Measurements from ENCODE around the gene ARID1B. TPM values are rescaled to one million over a fixed set of nuclear protein-coding genes. Genes with fewer than 3 reads are reported as not detected.

ARID1B gene
- total RNA-seq, 2 donors from 2014 or later = 62.9 to 71.6 TPM

GRCh38 chr6:157094038-157094437, 316.9 kb downstream of the ARID1B start:
- DNase-seq (no peak), ATAC-seq (replicated peaks in 1 of 2) (no peak)
- no peak overlapping the region for H3K4me3 Mint-ChIP-seq
- peaks cover 36% of the 10 kb centered on the region for H3K4me1 Mint-ChIP-seq (ENCODE audit: low read depth)
- H3K36me3 Mint-ChIP-seq (ENCODE audit: insufficient read depth in 2 of 2) = peaks cover 0 to 2% of the 10 kb centered on the region in 2 donors
- H3K27me3 Mint-ChIP-seq (ENCODE audit: low read depth) = no peaks in the 10 kb centered on the region
- no peaks in the 10 kb centered on the region for H3K9me3 Mint-ChIP-seq
- H3K27ac Mint-ChIP-seq = no peak overlapping the region

DNA sequence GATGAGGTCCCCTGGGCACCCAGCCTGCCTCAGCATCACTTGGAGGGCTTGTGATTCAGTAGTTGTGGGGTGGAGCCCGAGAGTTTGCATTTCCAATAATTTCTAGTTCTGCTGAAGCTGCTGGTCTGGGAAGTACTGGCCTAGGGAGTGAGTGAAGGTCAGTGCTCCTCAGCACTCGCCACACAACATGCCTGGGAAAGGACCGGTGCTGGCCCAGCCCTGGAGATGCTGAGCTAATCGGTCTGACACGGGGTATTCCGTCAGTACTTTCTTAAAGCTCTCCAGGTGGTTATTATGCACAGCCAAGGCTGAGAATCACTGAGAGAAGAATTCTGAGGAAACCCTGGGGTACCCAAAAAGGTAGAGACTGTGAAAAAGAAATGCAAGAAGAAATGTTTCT, 317.9 kb downstream of the ARID1B start:
- Mint-ChIP-seq H3K4me3 (no peak overlapping the region), H3K27me3 (ENCODE audit: low read depth) (no peaks in the 10 kb centered on the region), H3K27ac (no peak overlapping the region), H3K4me1 (ENCODE audit: low read depth) (peaks cover 46% of the 10 kb centered on the region), H3K9me3 (no peaks in the 10 kb centered on the region), H3K36me3 (ENCODE audit: insufficient read depth in 2 of 2) (peaks cover 0 to 2% of the 10 kb centered on the region in 2 donors)
- no peak for DNase-seq
- no peak for ATAC-seq (replicated peaks in 1 of 2)

DNA sequence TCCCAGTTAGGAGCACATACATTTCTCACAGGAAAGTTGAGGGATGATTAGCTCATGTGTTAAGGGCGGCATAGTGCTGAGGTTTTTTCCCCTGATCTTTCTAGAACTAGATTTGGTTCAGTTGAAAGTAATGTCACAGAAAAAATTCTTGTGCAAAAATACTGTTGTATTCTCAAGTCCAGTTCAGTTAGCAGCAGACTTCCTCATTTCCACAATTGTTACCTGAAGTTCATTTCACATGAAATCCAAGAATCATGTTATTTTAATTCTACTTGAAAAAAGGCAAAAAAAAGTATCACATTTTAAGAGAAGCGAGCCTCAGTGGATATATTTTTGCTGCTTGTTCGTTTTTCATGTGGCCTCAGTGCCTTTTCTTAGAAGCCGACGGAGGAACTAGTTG, 318.4 kb downstream of the ARID1B start:
- peaks cover 0 to 2% of the 10 kb centered on the region in 2 donors for H3K36me3 Mint-ChIP-seq (ENCODE audit: insufficient read depth in 2 of 2)
- no peak overlapping the region for H3K4me3 Mint-ChIP-seq
- no peak overlapping the region for H3K27ac Mint-ChIP-seq
- no peaks in the 10 kb centered on the region for H3K9me3 Mint-ChIP-seq
- no peak for DNase-seq
- peaks cover 51% of the 10 kb centered on the region for H3K4me1 Mint-ChIP-seq (ENCODE audit: low read depth)
- no peaks in the 10 kb centered on the region for H3K27me3 Mint-ChIP-seq (ENCODE audit: low read depth)
- no peak for ATAC-seq (replicated peaks in 1 of 2)

DNA sequence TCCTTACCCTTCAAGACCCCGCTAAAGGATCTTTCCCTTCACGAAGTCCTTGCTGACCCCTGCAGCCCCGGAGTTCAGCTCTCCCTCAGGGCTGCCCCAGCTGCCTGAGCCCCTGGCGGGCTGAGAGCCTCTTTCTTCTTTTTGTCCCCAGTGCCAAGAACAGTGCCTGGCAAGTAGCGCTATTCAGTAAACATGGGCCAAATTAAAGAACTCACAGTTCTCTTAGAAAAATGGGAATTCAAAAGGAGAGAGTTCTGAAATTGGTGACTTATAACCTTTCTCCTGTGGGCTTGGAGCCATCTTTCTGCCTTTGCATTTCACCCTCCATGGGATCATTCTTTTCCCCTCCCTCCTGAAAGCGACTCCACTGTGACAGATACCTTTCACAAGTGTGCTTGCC, 318.9 kb downstream of the ARID1B start:
- Mint-ChIP-seq H3K27ac (no peak overlapping the region), H3K27me3 (ENCODE audit: low read depth) (no peaks in the 10 kb centered on the region), H3K4me1 (ENCODE audit: low read depth) (peaks cover 57% of the 10 kb centered on the region), H3K4me3 (no peak overlapping the region), H3K36me3 (ENCODE audit: insufficient read depth in 2 of 2) (peaks cover 0 to 2% of the 10 kb centered on the region in 2 donors), H3K9me3 (no peaks in the 10 kb centered on the region)
- no peak for DNase-seq
- no peak for ATAC-seq (replicated peaks in 1 of 2)

GRCh38 chr6:157096522-157096921, 319.3 kb downstream of the ARID1B start:
- H3K36me3 Mint-ChIP-seq (ENCODE audit: insufficient read depth in 2 of 2) = peaks cover 0 to 3% of the 10 kb centered on the region in 2 donors
- no peak for DNase-seq
- peaks cover 61% of the 10 kb centered on the region for H3K4me1 Mint-ChIP-seq (ENCODE audit: low read depth)
- ATAC-seq (replicated peaks in 1 of 2) = no peak
- H3K27ac Mint-ChIP-seq = no peak overlapping the region
- no peaks in the 10 kb centered on the region for H3K27me3 Mint-ChIP-seq (ENCODE audit: low read depth)
- H3K9me3 Mint-ChIP-seq = no peaks in the 10 kb centered on the region
- no peak overlapping the region for H3K4me3 Mint-ChIP-seq

DNA sequence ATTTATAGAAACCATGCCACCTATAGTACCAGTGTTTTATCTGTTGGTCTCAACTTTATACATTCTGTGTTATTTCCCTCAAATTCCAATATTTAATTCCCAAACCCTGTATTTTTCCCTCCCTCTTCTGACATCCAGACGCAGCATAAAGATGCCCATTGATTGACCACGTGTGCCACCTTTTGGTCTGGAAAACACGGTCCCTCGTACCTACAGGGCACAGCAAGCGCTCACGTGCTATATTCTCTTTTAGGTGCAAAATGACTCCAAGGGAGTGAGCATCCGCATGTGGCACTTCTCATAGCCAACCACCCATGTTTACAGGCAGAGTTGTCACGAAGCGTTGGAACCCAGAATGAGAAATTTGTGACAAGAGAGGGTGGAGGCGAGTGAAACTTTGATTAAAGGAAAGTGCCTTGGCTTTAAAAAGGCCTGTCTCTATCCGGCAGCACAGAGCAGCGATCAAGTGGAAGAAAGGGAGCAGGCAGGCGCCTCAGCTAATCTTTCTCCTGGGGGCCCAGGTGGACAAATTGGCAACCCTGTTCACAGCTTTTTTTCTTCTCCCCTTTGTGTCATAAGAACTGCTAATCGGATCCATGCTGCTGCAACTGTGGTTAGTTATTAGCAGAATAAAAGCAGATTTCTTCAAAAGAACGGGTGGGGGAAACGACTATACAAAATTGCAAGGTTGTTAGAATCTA, 320.2 kb downstream of the ARID1B start:
- peaks cover 1 to 4% of the 10 kb centered on the region in 2 donors for H3K36me3 Mint-ChIP-seq (ENCODE audit: insufficient read depth in 2 of 2)
- H3K27ac Mint-ChIP-seq = peak overlapping the region; percentile 20
- no peak overlapping the region for H3K4me3 Mint-ChIP-seq
- no peak for ATAC-seq (replicated peaks in 1 of 2)
- no peaks in the 10 kb centered on the region for H3K27me3 Mint-ChIP-seq (ENCODE audit: low read depth)
- peaks cover 70% of the 10 kb centered on the region for H3K4me1 Mint-ChIP-seq (ENCODE audit: low read depth)
- H3K9me3 Mint-ChIP-seq = no peaks in the 10 kb centered on the region
- no peak for DNase-seq

DNA sequence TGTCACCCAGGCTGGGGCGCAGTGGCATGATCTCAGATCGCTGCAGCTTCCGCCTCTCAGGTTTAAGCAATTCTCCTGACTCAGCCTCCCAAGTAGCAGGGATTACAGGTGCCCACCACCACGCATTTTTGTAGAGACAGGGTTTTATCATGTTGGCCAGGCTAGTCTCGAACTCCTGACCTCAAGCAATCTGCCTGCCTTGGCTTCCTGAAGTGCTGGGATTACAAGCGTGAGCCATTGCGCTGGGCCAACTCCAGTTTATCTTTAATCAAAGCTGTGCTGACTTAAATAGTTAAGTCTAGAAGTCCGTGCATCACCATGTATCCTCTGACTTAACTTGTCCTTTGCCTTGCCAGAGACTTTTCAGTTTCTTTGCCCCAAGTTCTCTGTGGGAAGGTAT, 321.8 kb downstream of the ARID1B start:
- H3K27me3 Mint-ChIP-seq (ENCODE audit: low read depth) = no peaks in the 10 kb centered on the region
- H3K27ac Mint-ChIP-seq = no peak overlapping the region
- H3K4me3 Mint-ChIP-seq = no peak overlapping the region
- H3K36me3 Mint-ChIP-seq (ENCODE audit: insufficient read depth in 2 of 2) = peaks cover 1 to 4% of the 10 kb centered on the region in 2 donors
- no peaks in the 10 kb centered on the region for H3K9me3 Mint-ChIP-seq
- ATAC-seq (replicated peaks in 1 of 2) (no peak), DNase-seq (no peak)
- H3K4me1 Mint-ChIP-seq (ENCODE audit: low read depth) = peaks cover 66% of the 10 kb centered on the region

DNA sequence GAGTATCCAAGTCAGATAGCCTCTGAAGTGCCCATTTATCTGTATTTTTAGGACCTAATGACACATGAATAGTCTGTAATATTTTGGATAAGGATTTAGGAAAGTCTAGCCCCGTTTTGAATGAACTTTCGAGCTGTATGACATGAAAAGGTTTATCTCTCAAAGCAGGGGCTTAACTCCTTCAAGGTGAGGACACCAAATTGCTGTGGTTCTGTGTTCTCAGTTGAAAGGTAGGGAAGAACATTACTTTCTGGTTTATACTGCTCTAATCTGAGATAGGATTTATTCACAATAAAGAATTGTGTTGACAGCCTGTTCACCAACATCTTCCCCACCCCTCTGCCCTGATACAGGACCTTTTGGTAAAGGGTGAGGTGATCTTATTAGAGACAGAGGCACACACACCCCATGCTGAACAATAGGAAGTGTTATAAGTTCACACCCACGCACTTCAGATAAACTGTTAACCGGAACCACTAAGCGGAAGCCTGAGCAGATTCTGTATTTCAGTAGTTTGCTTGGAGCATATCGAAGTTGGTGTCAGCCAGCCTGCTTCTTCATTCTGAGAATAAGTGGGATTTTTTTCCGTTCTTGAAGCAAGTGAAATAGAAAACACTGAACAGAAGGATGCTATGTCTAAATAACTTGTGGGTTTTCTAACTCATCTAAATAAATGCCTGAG, 322.9 kb downstream of the ARID1B start:
- Mint-ChIP-seq H3K27ac (peak overlapping the region; percentile 68), H3K4me3 (peak overlapping the region; percentile 51 to 78), H3K36me3 (ENCODE audit: insufficient read depth in 2 of 2) (peaks cover 4 to 5% of the 10 kb centered on the region in 2 donors), H3K4me1 (ENCODE audit: low read depth) (peaks cover 59% of the 10 kb centered on the region), H3K27me3 (ENCODE audit: low read depth) (no peaks in the 10 kb centered on the region), H3K9me3 (no peaks in the 10 kb centered on the region)
- peak; percentile 98 for ATAC-seq (replicated peaks in 1 of 2)
- DNase-seq = peak; percentile 62 to 67

DNA sequence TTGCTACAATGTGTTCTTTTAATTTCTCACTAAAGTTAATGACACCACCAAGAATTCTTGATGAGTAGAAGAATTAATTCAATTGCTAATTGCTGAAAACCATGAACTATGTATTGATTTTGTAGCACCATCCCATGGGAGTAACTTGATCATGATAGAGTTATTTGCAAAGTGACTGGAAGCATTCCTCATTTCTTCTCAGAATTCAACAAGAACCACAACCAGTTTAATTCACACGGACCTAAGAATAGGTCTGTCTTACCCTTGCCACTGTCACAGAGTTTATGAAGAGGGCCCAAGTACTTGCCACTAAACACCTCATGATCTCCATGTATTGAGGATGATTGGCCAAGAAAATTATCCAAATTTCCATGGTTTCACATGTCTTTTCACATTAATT, 324.0 kb downstream of the ARID1B start:
- DNase-seq (no peak), ATAC-seq (replicated peaks in 1 of 2) (no peak)
- peak overlapping the region in 1 of 2 donors; percentile 78 for H3K4me3 Mint-ChIP-seq
- peaks cover 63% of the 10 kb centered on the region for H3K4me1 Mint-ChIP-seq (ENCODE audit: low read depth)
- H3K27me3 Mint-ChIP-seq (ENCODE audit: low read depth) = no peaks in the 10 kb centered on the region
- H3K36me3 Mint-ChIP-seq (ENCODE audit: insufficient read depth in 2 of 2) = peaks cover 4 to 5% of the 10 kb centered on the region in 2 donors
- H3K27ac Mint-ChIP-seq = peak overlapping the region; percentile 50
- no peaks in the 10 kb centered on the region for H3K9me3 Mint-ChIP-seq

DNA sequence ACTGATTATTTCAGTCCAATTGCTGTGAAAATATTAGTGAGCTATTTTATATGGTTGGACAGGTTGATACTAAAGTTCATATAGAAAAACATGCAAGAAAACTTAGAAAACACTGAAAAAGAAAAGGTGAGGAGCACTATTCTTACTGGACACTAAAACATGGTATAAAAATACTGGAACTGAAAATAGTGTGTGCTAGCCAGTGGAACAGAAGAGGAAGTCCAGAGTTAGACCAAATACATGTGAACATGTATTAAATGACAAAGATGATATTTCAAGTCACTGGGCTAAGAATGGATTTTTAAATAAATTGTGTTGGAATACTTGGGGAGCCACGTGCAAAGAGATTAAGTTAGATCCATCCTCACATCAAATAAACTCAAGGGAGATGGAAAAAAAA, 327.6 kb downstream of the ARID1B start:
- H3K4me3 Mint-ChIP-seq = no peak overlapping the region
- H3K27me3 Mint-ChIP-seq (ENCODE audit: low read depth) = no peaks in the 10 kb centered on the region
- ATAC-seq (replicated peaks in 1 of 2) = no peak
- no peak for DNase-seq
- no peak overlapping the region for H3K27ac Mint-ChIP-seq
- H3K9me3 Mint-ChIP-seq = no peaks in the 10 kb centered on the region
- peaks cover 1 to 5% of the 10 kb centered on the region in 2 donors for H3K36me3 Mint-ChIP-seq (ENCODE audit: insufficient read depth in 2 of 2)
- peaks cover 68% of the 10 kb centered on the region for H3K4me1 Mint-ChIP-seq (ENCODE audit: low read depth)

GRCh38 chr6:157106487-157106886, 329.3 kb downstream of the ARID1B start:
- DNase-seq (peak; percentile 31 to 40), ATAC-seq (replicated peaks in 1 of 2) (peak; percentile 46 to 67)
- Mint-ChIP-seq H3K36me3 (ENCODE audit: insufficient read depth in 2 of 2) (peaks cover 5% of the 10 kb centered on the region in 2 donors), H3K9me3 (no peaks in the 10 kb centered on the region), H3K4me1 (ENCODE audit: low read depth) (peaks cover 61% of the 10 kb centered on the region), H3K27me3 (ENCODE audit: low read depth) (no peaks in the 10 kb centered on the region), H3K27ac (peak overlapping the region; percentile 52), H3K4me3 (peak overlapping the region; percentile 1 to 49)

GRCh38 chr6:157107571-157107914, 330.4 kb downstream of the ARID1B start:
- ATAC-seq (replicated peaks in 1 of 2) (no peak), DNase-seq (no peak)
- Mint-ChIP-seq H3K4me1 (ENCODE audit: low read depth) (peaks cover 50% of the 10 kb centered on the region), H3K27ac (peak overlapping the region; percentile 66), H3K4me3 (peak overlapping the region; percentile 67 to 77), H3K36me3 (ENCODE audit: insufficient read depth in 2 of 2) (peaks cover 6 to 9% of the 10 kb centered on the region in 2 donors), H3K27me3 (ENCODE audit: low read depth) (no peaks in the 10 kb centered on the region), H3K9me3 (no peaks in the 10 kb centered on the region)

DNA sequence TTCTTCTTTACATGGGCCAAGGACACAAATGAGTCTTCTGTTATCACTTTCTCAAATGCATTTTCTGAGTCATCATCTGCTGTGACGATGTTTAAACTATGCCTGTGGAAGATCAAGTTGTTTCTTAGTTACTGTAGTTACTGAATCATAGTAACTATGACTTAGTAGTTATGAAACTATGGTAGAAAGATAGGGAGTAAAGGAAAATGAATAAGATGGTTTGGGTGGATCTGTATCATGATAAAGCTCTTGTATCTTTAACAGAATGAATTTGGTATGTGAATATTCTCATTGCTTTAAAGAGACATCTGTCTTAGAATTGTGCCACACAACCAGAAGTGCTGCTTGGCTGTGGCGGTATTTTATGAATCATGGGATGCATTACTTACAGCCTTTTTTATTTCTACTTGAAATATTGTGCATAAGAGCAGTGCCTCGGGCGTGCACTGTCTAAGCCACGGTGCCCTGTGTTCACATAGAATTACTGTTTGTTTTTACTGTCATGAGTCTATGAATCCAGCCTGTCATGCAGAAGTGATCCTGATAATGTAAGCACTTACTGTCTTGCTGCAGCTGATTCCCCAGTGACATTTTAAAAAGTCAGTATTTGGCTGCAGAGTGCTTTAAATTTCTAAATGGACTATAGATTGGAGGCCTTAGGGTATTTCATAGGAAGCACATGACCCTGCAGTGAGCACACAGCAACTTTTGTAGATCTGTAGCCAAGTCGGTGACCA, 330.9 kb downstream of the ARID1B start:
- peak overlapping the region; percentile 66 for H3K27ac Mint-ChIP-seq
- ATAC-seq (replicated peaks in 1 of 2) (peak; percentile 92 to 93), DNase-seq (peak; percentile 25 to 38)
- peak overlapping the region; percentile 67 to 77 for H3K4me3 Mint-ChIP-seq
- H3K27me3 Mint-ChIP-seq (ENCODE audit: low read depth) = no peaks in the 10 kb centered on the region
- H3K36me3 Mint-ChIP-seq (ENCODE audit: insufficient read depth in 2 of 2) = peaks cover 6 to 9% of the 10 kb centered on the region in 2 donors
- no peaks in the 10 kb centered on the region for H3K9me3 Mint-ChIP-seq
- H3K4me1 Mint-ChIP-seq (ENCODE audit: low read depth) = peaks cover 51% of the 10 kb centered on the region
